H1 (cell line): ENCODE data around the gene UBAP1L. TPM values are rescaled to one million over a fixed set of nuclear protein-coding genes. Genes with fewer than 3 reads are reported as not detected.
A peak's percentile ranks its signal among the peaks of the same experiment; 100 is the strongest.

ENCODE experiments used
- CTCF ChIA-PET: fragments of 300-600 bp; sonication (Branson Sonifier 250); formaldehyde crosslinking; loops from one replicate; lab custom pipeline; 2021; ENCODE audit not compliant: partially characterized antibody; lab: Charles Lee
- POLR2A ChIA-PET: fragments of 300-600 bp; sonication (Branson Sonifier 250); formaldehyde crosslinking; loops from one replicate; lab custom pipeline; 2021; ENCODE audit warnings: inconsistent platforms; ENCODE audit not compliant: partially characterized antibody; lab: Charles Lee
- DNase-seq, 2 experiments: peaks; one replicate each; pipeline versions ENCODE4 v3.0.0 to v3.0.0-alpha.2; 2010 to 2022; ENCODE audit warnings: low spot score in 2 of 2, low read depth in 1 of 2, mixed read lengths in 1 of 2
- FAIRE-seq: peaks from 2 replicates; lab custom pipeline; 2011; peaks lifted over from hg19 to GRCh38; lab: Jason Lieb, UNC
- H2AFZ ChIP-seq: 2 replicates; pipeline ENCODE4 v1.8.1; 2012; ENCODE audit warnings: low read length, inconsistent platforms
- H2AK5ac ChIP-seq: 2 replicates; pipeline ENCODE4 v1.6.1; 2013; ENCODE audit warnings: low read depth, low read length
- H2BK120ac ChIP-seq: replicated peaks from 2 replicates; pipeline ENCODE3; 2013; ENCODE audit warnings: low read depth, low read length, inconsistent platforms
- H2BK12ac ChIP-seq: 2 replicates; pipeline ENCODE4 v1.6.1; 2013; ENCODE audit warnings: low read depth, low read length
- H2BK15ac ChIP-seq: 2 replicates; pipeline ENCODE4 v1.6.1; 2013; ENCODE audit warnings: low read length
- H2BK20ac ChIP-seq: 2 replicates; pipeline ENCODE4 v1.6.1; 2013; ENCODE audit warnings: low read length
- H2BK5ac ChIP-seq: 2 replicates; pipeline ENCODE4 v1.6.1; 2013; ENCODE audit warnings: low read depth, low read length
- H3K14ac ChIP-seq: 2 replicates; pipeline ENCODE4 v1.6.1; 2013; ENCODE audit warnings: inconsistent platforms; ENCODE audit not compliant: insufficient read length
- H3K18ac ChIP-seq: 2 replicates; pipeline ENCODE4 v1.6.1; 2013; ENCODE audit warnings: low read length; ENCODE audit errors: extremely low read depth
- H3K23ac ChIP-seq: 2 replicates; pipeline ENCODE4 v1.6.1; 2013; ENCODE audit warnings: inconsistent platforms; ENCODE audit not compliant: insufficient read length
- H3K23me2 ChIP-seq: 2 replicates; pipeline ENCODE4 v1.6.1; 2013; ENCODE audit warnings: low read depth, low read length
- H3K27ac ChIP-seq: 2 replicates; pipeline ENCODE4 v1.6.1; 2011; ENCODE audit warnings: low read depth, low read length, inconsistent platforms
- H3K27me3 ChIP-seq, 4 experiments: replicated peaks in 1 of 4; 1 replicate in 1 of 4; 2 replicates in 3 of 4; pipeline versions ENCODE4 v1.6.1 to v1.8.1; 2011 to 2013; ENCODE audit warnings: low read length in 3 of 4, mild to moderate bottlenecking in 3 of 4, inconsistent platforms in 2 of 4, mixed read lengths in 2 of 4, moderate library complexity in 1 of 4; ENCODE audit not compliant: control insufficient read depth in 3 of 4, insufficient read depth in 3 of 4; ENCODE audit errors: extremely low read depth in 1 of 4
- H3K36me3 ChIP-seq, 4 experiments: 2 replicates each; pipeline versions ENCODE4 v1.6.1 to v1.8.1; 2011 to 2013; ENCODE audit warnings: mild to moderate bottlenecking in 4 of 4, low read length in 3 of 4, moderate library complexity in 2 of 4, control low read depth in 1 of 4, inconsistent platforms in 1 of 4; ENCODE audit not compliant: insufficient read depth in 4 of 4, control insufficient read depth in 2 of 4
- H3K4ac ChIP-seq: replicated peaks from 2 replicates; pipeline ENCODE3; 2013; ENCODE audit warnings: low read length, low read depth, mixed read lengths, inconsistent platforms; ENCODE audit not compliant: insufficient read length
- H3K4me1 ChIP-seq, 4 experiments: replicated peaks in 1 of 4; 1 replicate in 1 of 4; 2 replicates in 3 of 4; pipeline versions ENCODE4 v1.6.1 to v1.8.1; 2011 to 2013; ENCODE audit warnings: low read length in 3 of 4, inconsistent platforms in 2 of 4, mixed read lengths in 1 of 4; ENCODE audit not compliant: insufficient read depth in 4 of 4, control insufficient read depth in 3 of 4
- H3K4me2 ChIP-seq, 2 experiments: 2 replicates each; pipeline versions ENCODE4 v1.6.1 to v1.8.1; 2011 to 2013; ENCODE audit warnings: low read depth in 2 of 2, low read length in 2 of 2, control low read depth in 1 of 2, inconsistent platforms in 1 of 2, mild to moderate bottlenecking in 1 of 2; ENCODE audit not compliant: insufficient read depth in 1 of 2
- H3K4me3 ChIP-seq, 4 experiments: fragments of 200-600, 300-600 bp in 1 of 4; sonication (generic), shearing (Covaris generic), sonication (Bioruptor Twin) in 1 of 4; 2 replicates each; pipeline versions ENCODE4 v1.5.1 to v1.8.1; 2011 to 2016; ENCODE audit warnings: low read length in 4 of 4, low read depth in 3 of 4, control low read depth in 2 of 4, inconsistent platforms in 2 of 4, mild to moderate bottlenecking in 2 of 4, mixed read lengths in 1 of 4, moderate library complexity in 1 of 4; ENCODE audit not compliant: insufficient read depth in 2 of 4; ENCODE audit errors: extremely low read depth in 1 of 4
- H3K56ac ChIP-seq: replicated peaks from 2 replicates; pipeline ENCODE3; 2013; ENCODE audit warnings: low read depth, mild to moderate bottlenecking, mixed read lengths, low read length, inconsistent platforms; ENCODE audit not compliant: insufficient read length
- H3K79me1 ChIP-seq: 2 replicates; pipeline ENCODE4 v1.6.1; 2013; ENCODE audit warnings: low read depth, low read length, control low read depth
- H3K79me2 ChIP-seq, 2 experiments: 2 replicates each; pipeline versions ENCODE4 v1.6.1 to v1.8.1; 2012 to 2013; ENCODE audit warnings: low read length in 2 of 2, mild to moderate bottlenecking in 2 of 2, inconsistent platforms in 1 of 2; ENCODE audit not compliant: insufficient read depth in 2 of 2, control insufficient read depth in 1 of 2
- H3K9ac ChIP-seq, 4 experiments: replicated peaks in 1 of 4; 1 replicate in 1 of 4; 2 replicates in 3 of 4; pipeline versions ENCODE4 v1.6.1 to v1.8.1; 2011 to 2013; ENCODE audit warnings: low read depth in 3 of 4, low read length in 3 of 4, control low read depth in 2 of 4, mild to moderate bottlenecking in 2 of 4, moderate library complexity in 2 of 4, inconsistent platforms in 1 of 4; ENCODE audit errors: extremely low read depth in 1 of 4
- H3K9me3 ChIP-seq, 2 experiments: 2 replicates each; pipeline versions ENCODE4 v1.6.1 to v1.8.1; 2012 to 2013; ENCODE audit warnings: mild to moderate bottlenecking in 2 of 2, moderate library complexity in 2 of 2, control low read depth in 1 of 2, inconsistent platforms in 1 of 2, low read depth in 1 of 2, low read length in 1 of 2, mixed read lengths in 1 of 2; ENCODE audit not compliant: insufficient read depth in 2 of 2
- H4K20me1 ChIP-seq, 2 experiments: replicated peaks in 1 of 2; 2 replicates each; pipeline versions ENCODE3 to v1.8.1; 2011 to 2013; ENCODE audit warnings: inconsistent platforms in 2 of 2, low read length in 2 of 2, mild to moderate bottlenecking in 1 of 2; ENCODE audit not compliant: insufficient read depth in 2 of 2, control insufficient read depth in 1 of 2
- H4K5ac ChIP-seq: 2 replicates; pipeline ENCODE4 v1.6.1; 2013; ENCODE audit warnings: low read length, low read depth, mixed read lengths, inconsistent platforms; ENCODE audit not compliant: insufficient read length
- H4K8ac ChIP-seq: 2 replicates; pipeline ENCODE4 v1.8.0; 2013; ENCODE audit warnings: mild to moderate bottlenecking, moderate library complexity, low read length, inconsistent platforms; ENCODE audit not compliant: insufficient read depth; ENCODE audit errors: extremely low read depth
- H4K91ac ChIP-seq: replicated peaks from 2 replicates; pipeline ENCODE3; 2013; ENCODE audit warnings: low read length, mixed read lengths, inconsistent platforms; ENCODE audit not compliant: insufficient read length
- BCL11A ChIP-seq, 2 experiments: IDR thresholded peaks; one replicate each; pipeline ENCODE4 v1.6.1; 2011; ENCODE audit warnings: low read depth in 2 of 2, low read length in 2 of 2, mild to moderate bottlenecking in 2 of 2
- BRCA1 ChIP-seq: IDR thresholded peaks from 2 replicates; pipeline ENCODE4 v1.6.1; 2012; ENCODE audit warnings: low read depth, low read length, improper control_type of control experiment
- GTF2F1 ChIP-seq: IDR thresholded peaks from 2 replicates; pipeline ENCODE4 v1.6.1; 2012; ENCODE audit warnings: low read depth, low read length, improper control_type of control experiment, borderline replicate concordance
- KDM5A ChIP-seq: fragments of 200-600 bp; IDR thresholded peaks from 2 replicates; pipeline ENCODE4 v1.7.1; 2012; ENCODE audit warnings: mild to moderate bottlenecking, low read length, inconsistent platforms, mixed read lengths
- NRF1 ChIP-seq: IDR thresholded peaks from 2 replicates; pipeline ENCODE4 v1.6.1; 2011; ENCODE audit warnings: mild to moderate bottlenecking, low read depth, low read length, improper control_type of control experiment
- YY1 ChIP-seq: IDR thresholded peaks from 2 replicates; pipeline ENCODE4 v1.6.1; 2011; ENCODE audit warnings: low read depth, mild to moderate bottlenecking, low read length
- WGBS, 2 experiments: shearing (Covaris generic) in 1 of 2; methylation state at CpG; one replicate each; pipeline versions ENCODE4 v1.1.6 to v1.1.7; 2013 to 2015; ENCODE audit warnings: low lambda C conversion rate in 2 of 2, mixed read lengths in 2 of 2, inconsistent platforms in 1 of 2, low coverage in 1 of 2, missing lambda C conversion rate in 1 of 2; ENCODE audit not compliant: insufficient replicate concordance in 2 of 2, insufficient coverage in 1 of 2, insufficient read length in 1 of 2; ENCODE audit errors: extremely low coverage in 1 of 2, missing lambda C conversion rate in 1 of 2; 5-methylcytosine and 5-hydroxymethylcytosine counted together
- polyA plus RNA-seq, 7 experiments: library from polyadenylated mRNA; depleted of rRNA in 3 of 7; stranded (reverse) in 5 of 7; unstranded in 2 of 7; fragments of >200 nt in 5 of 7; fragments of 200-250 nt in 2 of 7; gene quantifications; 1 replicate in 5 of 7; 2 replicates in 1 of 7; 4 replicates in 1 of 7; pipeline versions ENCODE4 v1.2.1 to v1.2.3, GENCODE V29; 2011 to 2013; ENCODE audit warnings: missing spikeins in 2 of 7, mixed read lengths in 2 of 7
- total RNA-seq: library from RNA; stranded (reverse); fragmentation: NEBNext Ultra II Directional; extraction: Animal tissue kit (Norgen Biotek cat#: 25700); gene quantifications from 2 replicates; pipeline ENCODE4 v1.2.1, GENCODE V29; 2021

The UBAP1L gene
- total and polyA plus RNA-seq, 2 of the 8 experiments (the other 6 are each of a cell fraction or from before 2014, with no cell fraction given), result 0.67 to 1.7 TPM

DNA sequence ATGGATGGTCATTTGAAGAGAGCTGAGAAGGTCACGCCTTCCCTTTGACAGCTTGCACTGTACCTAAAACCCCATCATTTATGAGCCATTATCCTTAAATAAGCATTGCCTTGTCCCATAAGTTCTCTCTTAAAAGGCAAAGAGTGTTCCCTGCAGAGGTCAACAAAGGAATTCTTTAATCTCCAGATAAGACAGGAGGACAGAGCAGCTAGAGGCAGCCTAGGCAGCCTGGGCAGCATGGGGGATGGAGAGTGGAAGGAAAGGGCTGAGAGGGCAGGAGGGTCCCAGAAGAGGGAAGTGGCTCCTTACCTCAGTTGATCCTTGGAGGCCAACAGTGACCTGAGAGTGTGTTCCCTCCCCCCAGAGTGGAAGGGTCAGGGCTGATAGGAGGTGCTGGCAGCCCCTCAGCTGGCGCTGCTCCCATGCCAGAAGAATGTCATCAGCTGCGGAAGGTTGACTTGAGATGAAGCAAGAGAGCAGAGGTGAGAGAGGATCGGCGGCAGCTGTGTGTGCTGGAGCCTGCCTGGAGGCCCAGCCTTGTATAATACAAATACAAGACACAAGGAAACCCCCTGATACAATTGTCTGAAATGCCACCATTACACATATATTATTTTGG lies 25.7 kb downstream of the UBAP1L start:
- H3K36me3 ChIP-seq, result no peaks in the 10 kb centered on the region
- H3K4me1 ChIP-seq, result peaks cover 1 to 11% (median 4%) of the 10 kb centered on the region in 4 experiments
- no peaks in the 10 kb centered on the region for H4K20me1 ChIP-seq
- no peak overlapping the region for H2BK5ac ChIP-seq
- H3K14ac ChIP-seq, result no peak overlapping the region
- no peak overlapping the region for H2BK12ac ChIP-seq
- no peak overlapping the region for H3K23ac ChIP-seq
- POLR2A ChIA-PET, result interaction anchor here (1.2 to 14.5 kb wide), 3 partner anchors 11 to 22 kb away, joined by 3 to 93 read pairs (median 10); partner anchors contain the start of gene RASL12
- no peak overlapping the region for H3K9ac ChIP-seq
- no peak overlapping the region for H3K4me2 ChIP-seq
- H3K79me1 ChIP-seq, result no peaks in the 10 kb centered on the region
- no peak overlapping the region for H2AK5ac ChIP-seq
- peak overlapping the region; percentile 47 for H4K91ac ChIP-seq
- H3K4me3 ChIP-seq, result no peak overlapping the region
- no peaks in the 10 kb centered on the region for H3K23me2 ChIP-seq
- 84% methylated on average over 5 of the region's 5 CpGs; no CpG with 5 or more reads in 1 of the 2 experiments for WGBS, 2 experiments
- H2BK15ac ChIP-seq, result no peak overlapping the region
- H3K79me2 ChIP-seq, result no peaks in the 10 kb centered on the region
- no peak overlapping the region for H3K18ac ChIP-seq
- H3K56ac ChIP-seq, result no peak overlapping the region
- DNase-seq (no peak), FAIRE-seq (no peak)
- no peak overlapping the region for H2AFZ ChIP-seq
- H3K9me3 ChIP-seq, result no peaks in the 10 kb centered on the region
- no peak for TF ChIP-seq KDM5A
- no peak for TF ChIP-seq GTF2F1
- TF ChIP-seq BRCA1, result no peak
- no peak for TF ChIP-seq YY1
- no peak for TF ChIP-seq BCL11A (IDR thresholded peaks at IDR 0.05; ENCODE audit: low read depth in 2 of 2, low read length in 2 of 2)
- TF ChIP-seq NRF1, result no peak
- no peaks in the 10 kb centered on the region; a peak in 1 of 7 replicates for H3K27me3 ChIP-seq
- no peak overlapping the region for H4K8ac ChIP-seq
- no peak overlapping the region for H3K4ac ChIP-seq
- 0 out of 2 replicates have a peak overlapping the region, but pooled peaks have one; percentile 5 for H2BK20ac ChIP-seq
- H2BK120ac ChIP-seq, result no peak overlapping the region
- H4K5ac ChIP-seq, result no peak overlapping the region
- no peak overlapping the region for H3K27ac ChIP-seq
- CTCF ChIA-PET, result interaction anchor here (0.6 to 32.9 kb wide), 6 partner anchors 11 to 56 kb away, joined by 3 to 1213 read pairs (median 6); partner anchors contain the start of genes KBTBD13, RASL12, SLC51B and UBAP1L
